Thoracic aorta (tissue), 2 donors: ENCODE measurements around the gene GALNT7. TPM values are rescaled to one million over a fixed set of nuclear protein-coding genes. Genes with fewer than 3 reads are reported as not detected.

Experiments used
- ATAC-seq: fragments of 150-250 bp; one replicate; pipeline ENCODE4 v1.8.0; 2017; ENCODE audit warnings: low read depth; ENCODE audit not compliant: insufficient number of reproducible peaks, low FRiP score
- DNase-seq: peaks from one replicate; pipeline ENCODE4 v3.0.0-alpha.2; 2020; ENCODE audit warnings: low spot score
- H3K27ac ChIP-seq, 2 donors: fragments of 200-600 bp; sonication (generic); 1 replicate in 1 of 2; 2 replicates in 1 of 2; pipeline ENCODE4 v1.5.1; 2016; ENCODE audit warnings: mild to moderate bottlenecking in 2 of 2, moderate library complexity in 2 of 2
- H3K27me3 ChIP-seq: fragments of 200-600 bp; sonication (generic); replicated peaks from 2 replicates; pipeline ENCODE4 v1.6.0; 2016; ENCODE audit warnings: mild to moderate bottlenecking; ENCODE audit not compliant: insufficient read depth
- H3K36me3 ChIP-seq: fragments of 200-600 bp; sonication (generic); one replicate; pipeline ENCODE4 v1.5.1; 2016
- H3K4me1 ChIP-seq, 2 donors: fragments of 200-600 bp; sonication (generic); 1 replicate in 1 of 2; 2 replicates in 1 of 2; pipeline versions ENCODE4 v1.5.1 to v1.6.0; 2016; ENCODE audit warnings: low read depth in 2 of 2, mild to moderate bottlenecking in 1 of 2; ENCODE audit not compliant: control insufficient read depth in 1 of 2
- H3K4me3 ChIP-seq: fragments of 200-600 bp; sonication (generic); 2 replicates; pipeline ENCODE4 v1.5.1; 2016; ENCODE audit warnings: mild to moderate bottlenecking
- H3K9me3 ChIP-seq: fragments of 200-600 bp; sonication (generic); 2 replicates; pipeline ENCODE4 v1.5.1; 2016
- total RNA-seq, 2 donors: library from RNA; depleted of rRNA; stranded (reverse); fragments of >200 nt; gene quantifications; one replicate each; pipeline versions ENCODE4 v1.1.0 to v1.2.3, GENCODE V29; 2016
- TF ChIP-seq, protein P1 (sequence below): fragments of 200-600 bp; sonication (generic); IDR thresholded peaks from one replicate; pipeline ENCODE4 v1.5.1; 2019; ENCODE audit warnings: antibody characterized with exemption

GALNT7 gene
- total RNA-seq, 2 donors from 2014 or later = 12.7 to 23.1 TPM

DNA sequence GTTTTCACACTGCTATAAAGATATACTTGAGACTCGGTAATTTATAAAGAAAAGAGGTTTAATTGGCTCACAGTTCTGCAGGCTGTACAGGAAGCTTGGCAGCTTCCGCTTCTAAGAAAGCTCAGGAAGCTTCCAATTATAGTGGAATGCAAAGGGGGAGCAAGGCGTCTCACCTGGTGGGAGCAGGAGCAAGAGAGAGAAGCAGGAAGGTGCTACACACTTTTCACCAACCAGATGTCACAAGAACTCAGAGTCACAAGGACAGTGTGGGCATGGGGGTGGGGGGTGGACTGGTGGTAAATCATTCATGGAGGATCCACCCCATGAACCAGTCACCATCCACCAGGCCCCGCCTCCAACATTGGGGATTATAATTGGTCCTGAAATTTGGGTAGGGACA lies 142.8 kb downstream of the GALNT7 start:
- no peak overlapping the region for H3K27ac ChIP-seq
- ATAC-seq (no peak), DNase-seq (no peak)
- no peaks in the 10 kb centered on the region for H3K4me1 ChIP-seq
- H3K36me3 ChIP-seq = peaks cover 4% of the 10 kb centered on the region
- TF ChIP-seq, protein P1, sequence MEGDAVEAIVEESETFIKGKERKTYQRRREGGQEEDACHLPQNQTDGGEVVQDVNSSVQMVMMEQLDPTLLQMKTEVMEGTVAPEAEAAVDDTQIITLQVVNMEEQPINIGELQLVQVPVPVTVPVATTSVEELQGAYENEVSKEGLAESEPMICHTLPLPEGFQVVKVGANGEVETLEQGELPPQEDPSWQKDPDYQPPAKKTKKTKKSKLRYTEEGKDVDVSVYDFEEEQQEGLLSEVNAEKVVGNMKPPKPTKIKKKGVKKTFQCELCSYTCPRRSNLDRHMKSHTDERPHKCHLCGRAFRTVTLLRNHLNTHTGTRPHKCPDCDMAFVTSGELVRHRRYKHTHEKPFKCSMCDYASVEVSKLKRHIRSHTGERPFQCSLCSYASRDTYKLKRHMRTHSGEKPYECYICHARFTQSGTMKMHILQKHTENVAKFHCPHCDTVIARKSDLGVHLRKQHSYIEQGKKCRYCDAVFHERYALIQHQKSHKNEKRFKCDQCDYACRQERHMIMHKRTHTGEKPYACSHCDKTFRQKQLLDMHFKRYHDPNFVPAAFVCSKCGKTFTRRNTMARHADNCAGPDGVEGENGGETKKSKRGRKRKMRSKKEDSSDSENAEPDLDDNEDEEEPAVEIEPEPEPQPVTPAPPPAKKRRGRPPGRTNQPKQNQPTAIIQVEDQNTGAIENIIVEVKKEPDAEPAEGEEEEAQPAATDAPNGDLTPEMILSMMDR = no peak
- H3K9me3 ChIP-seq = no peaks in the 10 kb centered on the region
- H3K4me3 ChIP-seq = no peak overlapping the region
- no peaks in the 10 kb centered on the region for H3K27me3 ChIP-seq

DNA sequence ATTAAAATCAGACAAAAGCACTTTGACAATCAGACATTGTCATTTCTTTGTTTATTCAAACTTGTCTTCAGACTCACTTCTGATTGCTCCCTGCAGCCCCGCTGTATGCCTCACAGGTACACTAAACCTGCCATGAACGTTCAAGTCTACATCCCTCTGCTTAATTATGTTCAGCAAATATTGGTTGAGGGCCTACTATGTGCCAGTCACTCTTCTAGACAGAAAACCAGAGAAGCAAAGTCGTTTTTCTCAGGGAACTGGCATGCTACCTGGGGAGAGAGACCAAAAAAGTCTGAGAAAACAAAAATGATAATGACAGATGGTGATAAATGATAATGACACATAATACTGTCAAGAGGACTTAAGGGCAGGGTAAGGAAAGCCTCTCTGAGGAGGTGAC lies 146.1 kb downstream of the GALNT7 start:
- DNase-seq = no peak
- H3K4me1 ChIP-seq = no peaks in the 10 kb centered on the region
- no peak overlapping the region for H3K4me3 ChIP-seq
- TF ChIP-seq, protein P1 = no peak
- H3K36me3 ChIP-seq = peaks cover 4% of the 10 kb centered on the region
- no peaks in the 10 kb centered on the region for H3K27me3 ChIP-seq
- ATAC-seq = no peak
- no peak overlapping the region for H3K27ac ChIP-seq
- no peaks in the 10 kb centered on the region for H3K9me3 ChIP-seq

DNA sequence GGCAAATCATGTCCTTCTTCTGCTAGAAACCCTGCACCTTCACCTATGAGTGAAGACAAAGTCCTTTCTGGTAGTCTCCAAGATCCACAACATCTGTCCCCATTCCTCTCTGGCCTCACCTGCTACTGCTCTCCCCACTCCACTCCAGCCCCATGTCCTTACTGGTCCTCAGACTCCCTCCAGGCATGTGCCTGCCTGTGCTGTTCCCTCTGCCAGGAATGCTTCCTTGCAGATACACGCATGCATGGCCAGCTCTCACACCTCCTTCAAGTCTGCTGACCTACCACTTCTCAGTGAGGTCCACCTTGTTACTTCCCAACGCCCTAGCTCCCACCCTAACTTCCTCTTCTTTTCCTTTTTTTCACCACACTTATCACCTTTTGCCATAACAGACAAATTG lies 147.4 kb downstream of the GALNT7 start:
- no peaks in the 10 kb centered on the region for H3K9me3 ChIP-seq
- ATAC-seq = no peak
- DNase-seq = no peak
- H3K4me3 ChIP-seq = no peak overlapping the region
- no peaks in the 10 kb centered on the region for H3K4me1 ChIP-seq
- peaks cover 7% of the 10 kb centered on the region for H3K36me3 ChIP-seq
- no peak overlapping the region for H3K27ac ChIP-seq
- no peaks in the 10 kb centered on the region for H3K27me3 ChIP-seq
- TF ChIP-seq, protein P1 = no peak

DNA sequence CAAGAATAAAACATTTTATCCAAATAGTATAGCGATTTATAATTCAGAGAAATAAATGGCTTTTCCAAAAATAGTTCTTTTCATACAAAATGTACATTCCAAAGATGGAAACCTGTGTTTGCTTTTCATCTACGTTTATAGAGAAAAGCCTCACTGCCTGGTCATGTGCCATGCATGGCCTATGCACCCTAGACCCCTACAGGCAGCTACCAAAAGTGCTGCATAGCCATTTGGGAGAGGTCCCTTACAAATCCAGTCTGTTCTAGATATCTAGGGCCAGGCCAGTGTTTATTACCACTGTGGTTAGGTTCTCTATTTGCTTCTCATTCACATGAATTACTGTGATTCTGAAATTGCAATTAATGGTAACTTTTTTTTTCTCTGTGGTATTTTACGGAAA lies 148.4 kb downstream of the GALNT7 start:
- H3K27ac ChIP-seq = no peak overlapping the region
- DNase-seq = no peak
- no peaks in the 10 kb centered on the region for H3K9me3 ChIP-seq
- H3K27me3 ChIP-seq = no peaks in the 10 kb centered on the region
- peaks cover 8% of the 10 kb centered on the region for H3K36me3 ChIP-seq
- no peak for ATAC-seq
- H3K4me3 ChIP-seq = no peak overlapping the region
- no peaks in the 10 kb centered on the region for H3K4me1 ChIP-seq
- TF ChIP-seq, protein P1 = no peak

DNA sequence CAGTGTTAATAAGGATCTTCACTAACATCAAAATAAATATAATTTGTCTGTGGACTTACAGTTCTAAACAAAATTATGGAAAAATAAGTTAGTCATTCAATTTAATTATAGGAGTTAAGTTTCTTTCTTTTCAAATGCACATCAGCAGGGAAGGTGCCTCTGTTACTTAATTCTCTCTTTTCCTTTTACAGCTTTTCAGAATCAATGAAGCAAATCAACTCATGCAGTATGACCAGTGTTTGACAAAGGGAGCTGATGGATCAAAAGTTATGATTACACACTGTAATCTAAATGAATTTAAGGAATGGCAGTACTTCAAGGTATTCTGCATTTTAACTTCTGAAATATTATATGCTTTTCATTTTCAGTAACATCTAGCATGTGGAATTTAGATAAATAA lies 149.6 kb downstream of the GALNT7 start:
- peaks cover 8% of the 10 kb centered on the region for H3K36me3 ChIP-seq
- H3K4me1 ChIP-seq = no peaks in the 10 kb centered on the region
- H3K9me3 ChIP-seq = no peaks in the 10 kb centered on the region
- ATAC-seq = no peak
- DNase-seq = no peak
- no peaks in the 10 kb centered on the region for H3K27me3 ChIP-seq
- H3K4me3 ChIP-seq = no peak overlapping the region
- no peak overlapping the region for H3K27ac ChIP-seq
- TF ChIP-seq, protein P1 = no peak
